T-cell (primary cell): ENCODE results near the gene STK33. TPM values are rescaled to one million over a fixed set of nuclear protein-coding genes. Genes with fewer than 3 reads are reported as not detected.

Source experiments
- ATAC-seq, 4 experiments: fragments of 200-7000 bp in 3 of 4; fragments of 150-1000 bp in 1 of 4; cut with Tn5 transposase; replicated peaks in 1 of 4; 1 replicate in 3 of 4; 2 replicates in 1 of 4; pipeline ENCODE4 v1.10.0; 2021; ENCODE audit warnings: moderate library complexity in 3 of 4, mild to moderate bottlenecking in 2 of 4, moderate number of reproducible peaks in 1 of 4
- CTCF ChIA-PET, 2 donors: fragments of 300-600 bp; sonication (Branson Sonifier 250); formaldehyde crosslinking; loops; one replicate each; lab custom pipeline; 2022; ENCODE audit warnings: antibody characterized with exemption in 2 of 2; lab: Charles Lee
- POLR2A ChIA-PET, 2 donors: fragments of 300-600 bp; sonication (Branson Sonifier 250); formaldehyde crosslinking; loops; one replicate each; lab custom pipeline; 2022; ENCODE audit warnings: antibody characterized with exemption in 2 of 2; lab: Charles Lee
- DNase-seq, 35 experiments: peaks; one replicate each; pipeline versions ENCODE4 v3.0.0 to v3.0.0-alpha.2; 2013 to 2023
- H3K27ac ChIP-seq: one replicate; pipeline ENCODE4 v1.5.1; 2013; ENCODE audit warnings: low read length
- H3K27me3 ChIP-seq, 2 experiments: replicated peaks in 1 of 2; 1 replicate in 1 of 2; 2 replicates in 1 of 2; pipeline versions ENCODE4 v1.6.1 to v1.7.0; 2013; ENCODE audit warnings: low read length in 1 of 2, mixed read lengths in 1 of 2; ENCODE audit not compliant: control insufficient read depth in 2 of 2, insufficient read depth in 2 of 2; ENCODE audit errors: extremely low read depth in 1 of 2
- H3K36me3 ChIP-seq, 2 donors: 1 replicate in 1 of 2; 2 replicates in 1 of 2; pipeline versions ENCODE4 v1.6.1 to v1.7.0; 2013; ENCODE audit warnings: low read length in 1 of 2; ENCODE audit not compliant: control insufficient read depth in 2 of 2, insufficient read depth in 1 of 2; ENCODE audit errors: extremely low read depth in 1 of 2
- H3K4me1 ChIP-seq, 2 experiments: 1 replicate in 1 of 2; 2 replicates in 1 of 2; pipeline versions ENCODE4 v1.6.1 to v1.7.0; 2013; ENCODE audit warnings: low read length in 2 of 2, mixed read lengths in 1 of 2; ENCODE audit not compliant: insufficient read depth in 2 of 2, control insufficient read depth in 1 of 2; ENCODE audit errors: extremely low read depth in 1 of 2
- H3K4me3 ChIP-seq, 2 donors: 1 replicate in 1 of 2; 2 replicates in 1 of 2; pipeline versions ENCODE4 v1.5.1 to v1.7.0; 2013; ENCODE audit warnings: mild to moderate bottlenecking in 2 of 2, low read length in 1 of 2, moderate library complexity in 1 of 2; ENCODE audit not compliant: control insufficient read depth in 1 of 2; ENCODE audit errors: extremely low read depth in 1 of 2
- H3K9me3 ChIP-seq: 2 replicates; pipeline ENCODE4 v1.7.0; 2013
- H3K27ac Mint-ChIP-seq, 2 donors: one replicate each; pipeline ENCODE4 v1.8.0; 2020 to 2021; ENCODE audit warnings: mild to moderate bottlenecking in 2 of 2, mixed read lengths in 2 of 2
- H3K27me3 Mint-ChIP-seq, 2 donors: one replicate each; pipeline ENCODE4 v1.8.0; 2021 to 2022; ENCODE audit warnings: mixed read lengths in 2 of 2
- H3K36me3 Mint-ChIP-seq: one replicate; pipeline ENCODE4 v1.8.0; 2021; ENCODE audit warnings: mixed read lengths
- H3K4me1 Mint-ChIP-seq, 3 donors: one replicate each; pipeline ENCODE4 v1.8.0; 2020 to 2022; ENCODE audit warnings: mixed read lengths in 3 of 3, mild to moderate bottlenecking in 1 of 3
- H3K4me3 Mint-ChIP-seq, 3 donors: one replicate each; pipeline ENCODE4 v1.8.0; 2020 to 2022; ENCODE audit warnings: mild to moderate bottlenecking in 3 of 3, mixed read lengths in 3 of 3, moderate library complexity in 3 of 3
- H3K9me3 Mint-ChIP-seq, 3 donors: one replicate each; pipeline ENCODE4 v1.8.0; 2020 to 2022; ENCODE audit warnings: mixed read lengths in 3 of 3
- WGBS: methylation state at CpG from one replicate; pipeline ENCODE4 v1.1.5; 2013; ENCODE audit warnings: missing lambda C conversion rate; ENCODE audit not compliant: insufficient coverage; 5-methylcytosine and 5-hydroxymethylcytosine counted together
- total RNA-seq, 35 experiments: library from RNA in 6 of 35; stranded (reverse) in 6 of 35; fragments of 120-200 nt in 1 of 35; gene quantifications; one replicate each; pipeline versions ENCODE4 v1.2.1 to v1.2.4 and lab custom pipeline; 2013 to 2026

Gene STK33
- total RNA-seq, 5 donors from 2014 or later (not counting 1 experiment from before 2014, with no cell fraction given): 0.30 to 1.5 (median 1.3) TPM

DNA sequence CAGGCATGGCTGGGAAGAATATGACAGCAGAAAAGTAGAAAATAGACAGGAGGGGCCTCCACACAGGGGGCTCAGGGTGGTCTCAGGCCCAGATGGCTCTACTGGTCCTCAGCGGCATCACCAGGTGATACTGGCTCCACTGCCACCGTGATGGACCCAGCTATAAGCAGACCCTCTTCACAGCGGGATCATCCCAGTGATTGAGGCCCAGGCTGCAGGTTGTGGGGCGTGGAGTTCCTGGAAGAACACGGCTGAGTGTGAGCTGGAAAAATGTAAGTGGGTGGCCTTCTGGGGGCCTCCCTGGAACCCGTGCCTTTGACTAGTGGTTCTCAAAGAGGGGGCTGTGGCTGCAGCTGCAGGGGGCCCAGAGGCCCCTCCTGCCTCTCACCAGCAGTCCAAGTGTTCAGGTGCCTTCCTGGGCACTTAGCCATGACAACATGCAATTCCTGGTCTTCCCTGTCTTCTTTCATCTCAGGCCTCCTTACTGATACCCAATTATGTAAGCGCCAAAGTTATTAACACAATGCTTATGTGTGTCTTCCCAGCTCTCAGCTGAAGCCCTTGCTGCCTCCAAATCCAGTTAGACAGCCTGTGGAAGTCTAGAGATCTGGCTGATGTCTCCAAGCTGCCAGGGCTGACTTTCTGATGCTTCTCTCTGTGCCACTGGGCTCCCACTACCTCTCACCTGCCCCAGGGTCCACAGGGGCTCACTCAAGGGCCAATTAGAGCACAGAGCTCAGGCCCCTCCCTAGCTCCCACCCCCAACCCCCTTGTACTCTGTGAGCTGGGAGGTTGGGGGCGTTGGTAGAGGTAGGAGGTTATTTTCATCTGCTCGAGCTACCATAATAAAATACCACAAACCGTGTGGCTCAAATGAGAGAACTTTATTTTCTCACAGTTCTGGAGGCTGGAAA lies 220.3 kb downstream of the STK33 start:
- H3K4me3 Mint-ChIP-seq: no peak overlapping the region
- no peak overlapping the region for H3K4me3 ChIP-seq
- 75% methylated on average over 5 of the region's 10 CpGs for WGBS
- H3K36me3 Mint-ChIP-seq: no peaks in the 10 kb centered on the region
- H3K27ac ChIP-seq: no peak overlapping the region
- DNase-seq: no peak
- ChIA-PET POLR2A (no interaction called here), CTCF (no interaction called here)
- H3K4me1 ChIP-seq: no peaks in the 10 kb centered on the region
- no peak for ATAC-seq
- no peaks in the 10 kb centered on the region for H3K36me3 ChIP-seq
- H3K4me1 Mint-ChIP-seq: no peaks in the 10 kb centered on the region
- H3K9me3 ChIP-seq: no peaks in the 10 kb centered on the region
- H3K27me3 ChIP-seq: peaks cover 0 to 2% of the 10 kb centered on the region in 2 experiments
- peaks cover 3 to 9% of the 10 kb centered on the region in 2 donors for H3K27me3 Mint-ChIP-seq
- no peak overlapping the region for H3K27ac Mint-ChIP-seq
- H3K9me3 Mint-ChIP-seq: no peaks in the 10 kb centered on the region

DNA sequence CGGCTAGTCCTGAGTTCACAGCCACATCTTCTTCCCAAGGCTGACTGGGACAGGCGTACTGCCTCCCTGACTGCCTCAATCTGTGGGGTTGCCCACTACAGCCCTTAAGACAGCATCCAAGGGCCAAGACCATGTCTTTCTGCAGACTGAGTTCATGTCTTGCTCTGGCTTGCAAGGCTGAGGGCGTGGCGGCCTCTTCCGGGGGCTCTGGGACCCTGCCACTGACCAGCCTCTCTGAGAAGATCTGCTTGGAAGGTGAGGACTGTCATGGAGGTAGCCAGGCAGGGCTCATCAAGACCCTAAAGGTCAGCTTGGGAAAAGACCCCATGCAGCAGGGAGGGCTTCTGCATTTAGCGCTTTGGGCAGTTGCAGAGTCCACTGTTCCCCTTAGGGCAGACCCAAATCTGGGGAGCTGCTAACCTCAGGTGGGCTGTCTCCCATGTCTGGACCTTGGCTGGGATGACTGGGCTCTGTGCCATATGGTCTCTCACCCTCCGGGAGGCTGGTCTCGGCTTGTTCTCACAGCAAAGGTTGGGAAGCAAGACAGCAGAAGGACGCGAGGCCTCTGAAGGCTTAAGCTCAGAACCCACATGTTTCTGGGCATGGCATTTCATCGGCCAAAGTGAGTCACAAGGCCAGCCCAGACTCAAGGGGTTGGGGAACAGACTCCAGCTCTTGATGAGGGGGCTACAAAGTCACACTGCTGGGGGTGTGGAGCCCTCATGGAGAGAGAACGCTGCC lies 221.2 kb downstream of the STK33 start:
- DNase-seq: no peak
- no peaks in the 10 kb centered on the region for H3K4me1 ChIP-seq
- Mint-ChIP-seq H3K36me3 (no peaks in the 10 kb centered on the region), H3K4me1 (no peaks in the 10 kb centered on the region), H3K9me3 (no peaks in the 10 kb centered on the region), H3K27me3 (peaks cover 5 to 6% of the 10 kb centered on the region in 2 donors), H3K4me3 (no peak overlapping the region), H3K27ac (no peak overlapping the region)
- H3K4me3 ChIP-seq: no peak overlapping the region
- ChIA-PET CTCF (interaction anchor here in 1 of 2 donors (0.5 kb wide), 1 partner anchor 48 kb away, joined by 3 read pairs; no protein-coding TSS in a partner anchor), POLR2A (no interaction called here)
- no peaks in the 10 kb centered on the region for H3K36me3 ChIP-seq
- WGBS: 92% methylated on average over 11 of the region's 12 CpGs
- no peak for ATAC-seq
- no peaks in the 10 kb centered on the region for H3K9me3 ChIP-seq
- H3K27ac ChIP-seq: no peak overlapping the region
- H3K27me3 ChIP-seq: peaks cover 0 to 2% of the 10 kb centered on the region in 2 experiments

- Mint-ChIP-seq H3K4me3 (no peak overlapping the region), H3K4me1 (no peaks in the 10 kb centered on the region), H3K27ac (no peak overlapping the region), H3K36me3 (no peaks in the 10 kb centered on the region), H3K9me3 (no peaks in the 10 kb centered on the region), H3K27me3 (peaks cover 5 to 10% of the 10 kb centered on the region in 2 donors)
- 50% methylated on average over 1 of the region's 1 CpG for WGBS
- H3K4me1 ChIP-seq: no peaks in the 10 kb centered on the region
- ChIA-PET POLR2A (no interaction called here), CTCF (interaction anchor here in 1 of 2 donors (0.6 kb wide), 1 partner anchor 83 kb away, joined by 9 read pairs; no protein-coding TSS in a partner anchor)
- H3K9me3 ChIP-seq: no peaks in the 10 kb centered on the region
- no peak for DNase-seq
- H3K4me3 ChIP-seq: no peak overlapping the region
- H3K27ac ChIP-seq: no peak overlapping the region
- no peaks in the 10 kb centered on the region for H3K36me3 ChIP-seq
- no peak for ATAC-seq
- peaks cover 0 to 2% of the 10 kb centered on the region in 2 experiments for H3K27me3 ChIP-seq
Measured at GRCh38 chr11:8371516-8371884, 222.5 kb downstream of the STK33 start.

GRCh38 chr11:8370812-8371515 lies 223.1 kb downstream of the STK33 start:
- no peak for ATAC-seq
- CTCF ChIA-PET: no interaction called here
- Histone ChIP-seq H3K4me3 (no peak overlapping the region), H3K36me3 (no peaks in the 10 kb centered on the region), H3K4me1 (no peaks in the 10 kb centered on the region), H3K27ac (no peak overlapping the region), H3K27me3 (peaks cover 0 to 4% of the 10 kb centered on the region in 2 experiments), H3K9me3 (no peaks in the 10 kb centered on the region)
- no peaks in the 10 kb centered on the region for H3K9me3 Mint-ChIP-seq
- POLR2A ChIA-PET: no interaction called here
- no peak for DNase-seq
- H3K4me3 Mint-ChIP-seq: no peak overlapping the region
- H3K4me1 Mint-ChIP-seq: no peaks in the 10 kb centered on the region
- H3K27ac Mint-ChIP-seq: no peak overlapping the region
- 89% methylated on average over 8 of the region's 8 CpGs for WGBS
- H3K36me3 Mint-ChIP-seq: no peaks in the 10 kb centered on the region
- peaks cover 5 to 10% of the 10 kb centered on the region in 2 donors for H3K27me3 Mint-ChIP-seq

DNA sequence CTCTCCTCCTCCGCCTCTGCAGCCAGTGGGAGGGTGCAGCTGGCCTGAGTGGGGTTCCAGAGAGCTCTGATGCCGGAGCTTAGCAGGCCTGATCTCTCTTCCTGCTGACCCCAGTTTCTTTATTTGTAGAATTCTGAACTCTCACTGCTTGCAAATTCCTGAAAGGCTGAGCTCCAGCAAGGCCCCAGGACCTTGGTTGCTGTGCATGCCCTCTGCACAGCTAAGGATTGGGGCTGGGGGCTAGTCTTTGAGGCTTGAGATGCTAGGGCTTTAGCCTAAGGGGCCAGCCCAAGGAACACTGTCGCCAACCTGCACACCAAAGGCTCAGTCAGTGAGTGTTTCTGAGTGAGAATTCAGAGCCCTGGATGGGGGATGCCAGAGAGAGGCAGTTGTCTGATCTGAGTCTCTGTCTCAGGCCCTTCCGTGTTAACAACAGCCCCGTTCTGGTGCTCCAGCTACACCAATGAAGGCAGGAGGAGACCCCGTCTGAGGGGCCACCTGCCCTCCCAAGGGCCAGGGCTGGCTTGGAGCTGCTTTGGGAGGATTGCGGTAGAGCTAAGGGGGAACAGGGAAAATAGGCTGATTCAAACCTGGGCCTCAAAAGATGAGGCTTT lies 224.3 kb downstream of the STK33 start:
- Histone ChIP-seq H3K4me1 (no peaks in the 10 kb centered on the region), H3K27ac (no peak overlapping the region), H3K27me3 (peaks cover 0 to 7% of the 10 kb centered on the region in 2 experiments), H3K36me3 (no peaks in the 10 kb centered on the region), H3K9me3 (no peaks in the 10 kb centered on the region), H3K4me3 (no peak overlapping the region)
- ChIA-PET POLR2A (no interaction called here), CTCF (no interaction called here)
- ATAC-seq: no peak
- Mint-ChIP-seq H3K4me1 (no peaks in the 10 kb centered on the region), H3K36me3 (no peaks in the 10 kb centered on the region), H3K27me3 (peaks cover 2 to 4% of the 10 kb centered on the region in 2 donors), H3K27ac (no peak overlapping the region), H3K9me3 (no peaks in the 10 kb centered on the region), H3K4me3 (no peak overlapping the region)
- 85% methylated on average over 3 of the region's 7 CpGs for WGBS
- DNase-seq: no peak

- Histone ChIP-seq H3K36me3 (no peaks in the 10 kb centered on the region), H3K4me1 (no peaks in the 10 kb centered on the region), H3K4me3 (no peak overlapping the region), H3K27ac (no peak overlapping the region), H3K27me3 (peaks cover 0 to 7% of the 10 kb centered on the region in 2 experiments), H3K9me3 (no peaks in the 10 kb centered on the region)
- Mint-ChIP-seq H3K36me3 (no peaks in the 10 kb centered on the region), H3K4me3 (no peak overlapping the region), H3K9me3 (no peaks in the 10 kb centered on the region), H3K4me1 (no peaks in the 10 kb centered on the region), H3K27ac (no peak overlapping the region), H3K27me3 (peaks cover 2 to 4% of the 10 kb centered on the region in 2 donors)
- no peak for ATAC-seq
- WGBS: 86% methylated on average over 4 of the region's 10 CpGs
- DNase-seq: no peak
- POLR2A ChIA-PET: no interaction called here
- CTCF ChIA-PET: no interaction called here
Measured at GRCh38 chr11:8368772-8369171, 225.3 kb downstream of the STK33 start.
